Measurements from ENCODE around the gene PRELID2.
"Not testable (repeated sequence)": the region's sequence is repeated elsewhere in the genome, so short reads cannot be mapped to it uniquely, and the experiment has no call there.

The PRELID2 gene

DNA sequence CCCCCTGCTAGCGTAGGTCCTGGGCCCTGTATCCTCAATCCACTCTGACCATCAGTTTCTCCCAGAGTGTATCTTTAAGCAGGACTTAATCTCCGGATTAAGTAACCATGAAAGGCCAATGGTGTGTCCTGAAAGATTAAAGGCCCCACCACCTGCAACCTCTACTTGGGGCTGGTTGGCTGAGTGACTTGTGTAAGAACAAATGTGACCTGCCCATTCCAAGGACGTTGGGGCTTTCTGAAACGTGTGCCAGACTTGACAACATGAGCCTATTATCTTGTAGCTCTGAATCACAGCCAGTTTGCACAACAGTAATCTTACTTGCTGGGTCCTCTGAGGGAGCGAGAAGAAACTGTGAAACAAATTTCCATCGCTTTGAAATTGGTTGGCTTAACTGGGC, 3.1 kb upstream of the PRELID2 start:
- no peak for DNase-seq

DNA sequence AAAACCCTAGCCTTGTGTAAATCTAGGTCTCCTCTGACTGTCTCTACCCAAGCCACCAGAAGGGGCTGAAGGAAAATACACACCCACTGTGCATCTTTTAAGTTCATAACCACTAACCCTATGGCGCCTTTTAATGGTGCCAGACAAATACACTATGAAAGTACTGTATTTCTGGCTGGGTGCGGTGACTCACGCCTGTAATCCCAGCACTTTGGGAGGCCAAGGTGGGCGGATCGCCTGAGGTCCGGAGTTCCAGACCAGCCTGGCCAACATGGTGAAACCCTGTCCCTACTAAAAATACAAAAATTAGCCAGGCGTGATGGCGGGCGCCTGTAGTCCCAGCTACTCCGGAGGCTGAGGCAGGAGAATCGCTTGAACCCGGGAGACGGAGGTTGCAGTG, 1.1 kb upstream of the PRELID2 start:
- not testable (repeated sequence) for DNase-seq

DNA sequence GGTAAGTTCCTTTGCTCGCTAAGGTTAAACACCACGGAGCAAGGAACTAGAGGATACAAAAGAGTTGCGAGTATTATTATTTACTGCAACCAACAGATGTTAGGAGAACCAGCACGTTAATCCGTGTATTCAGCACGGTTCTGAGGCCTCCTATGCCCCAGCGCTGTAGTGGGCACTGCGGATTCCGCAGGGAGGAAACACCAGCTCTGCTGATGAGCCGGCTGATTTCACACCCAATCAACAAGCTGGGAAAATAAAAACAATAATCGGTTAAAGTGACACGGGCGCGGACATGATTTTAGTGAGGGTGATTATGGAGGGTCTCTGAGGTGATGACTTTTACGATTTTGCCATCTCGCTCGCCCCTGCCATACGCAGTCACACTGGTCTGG, 702 bp upstream of the PRELID2 start:
- no peak for DNase-seq

DNA sequence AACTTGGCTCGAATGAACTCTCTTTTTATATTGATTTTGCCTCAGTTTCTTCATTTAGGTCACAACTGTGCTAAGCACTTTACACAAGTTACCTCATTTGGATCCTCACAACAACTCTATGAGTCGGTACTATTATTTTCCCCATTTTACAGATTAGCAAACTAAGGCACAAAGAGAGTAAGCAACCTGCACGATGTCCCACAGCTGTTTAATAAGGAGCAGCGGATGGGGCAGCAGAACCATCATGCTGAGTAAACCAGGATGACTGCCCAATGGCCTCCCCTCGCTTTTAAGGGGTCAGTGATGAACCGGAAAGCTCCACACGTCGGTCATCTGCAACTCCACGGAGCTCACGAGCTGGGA, 607 bp downstream of the PRELID2 start:
- no peak for DNase-seq

DNA sequence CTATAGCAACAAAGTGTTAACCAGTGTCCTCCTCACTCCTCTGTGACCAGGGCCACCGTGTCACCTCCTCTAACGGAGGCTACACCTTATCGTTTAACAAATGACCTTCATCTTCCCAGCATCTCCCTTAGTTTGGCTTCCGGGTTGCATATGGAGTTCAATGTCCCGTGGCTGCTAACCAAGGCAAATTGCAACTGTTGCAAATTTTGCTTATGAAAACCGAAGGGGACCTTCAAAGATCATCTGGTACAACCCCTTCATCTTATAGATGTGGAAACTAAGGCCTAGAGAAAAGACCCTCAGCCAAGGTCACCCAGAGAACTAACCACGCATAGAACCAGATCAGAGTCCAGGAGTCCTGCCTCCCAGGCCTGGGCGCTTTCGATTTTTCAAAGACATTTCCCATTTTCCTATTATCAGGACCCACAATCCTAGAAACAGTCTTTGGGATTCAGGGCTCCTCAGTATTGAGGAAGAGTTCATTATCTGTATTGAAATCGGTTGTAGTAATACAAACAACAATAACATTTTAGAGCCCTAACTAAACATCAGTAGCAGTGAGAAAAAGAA, 1.4 kb downstream of the PRELID2 start:
- DNase-seq, result no peak

DNA sequence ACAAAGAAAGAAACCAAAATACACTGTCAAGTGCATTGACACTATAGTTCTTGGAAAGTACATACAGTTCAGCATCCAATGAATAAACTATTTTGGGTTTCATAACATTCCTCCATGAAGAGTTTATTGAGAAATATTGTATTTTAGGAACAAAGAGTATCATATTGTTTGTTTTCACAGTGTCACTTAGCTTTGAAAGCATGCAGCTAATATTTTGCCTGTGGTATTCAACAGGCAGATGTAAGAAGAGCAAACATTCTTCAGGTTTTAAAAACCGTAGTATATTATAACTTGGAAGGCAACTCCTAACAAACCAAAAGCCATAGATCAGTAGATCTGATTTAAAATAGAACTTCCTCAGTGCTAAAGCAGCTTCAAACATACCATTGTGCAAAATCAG, 4.5 kb downstream of the PRELID2 start:
- DNase-seq, result no peak

DNA sequence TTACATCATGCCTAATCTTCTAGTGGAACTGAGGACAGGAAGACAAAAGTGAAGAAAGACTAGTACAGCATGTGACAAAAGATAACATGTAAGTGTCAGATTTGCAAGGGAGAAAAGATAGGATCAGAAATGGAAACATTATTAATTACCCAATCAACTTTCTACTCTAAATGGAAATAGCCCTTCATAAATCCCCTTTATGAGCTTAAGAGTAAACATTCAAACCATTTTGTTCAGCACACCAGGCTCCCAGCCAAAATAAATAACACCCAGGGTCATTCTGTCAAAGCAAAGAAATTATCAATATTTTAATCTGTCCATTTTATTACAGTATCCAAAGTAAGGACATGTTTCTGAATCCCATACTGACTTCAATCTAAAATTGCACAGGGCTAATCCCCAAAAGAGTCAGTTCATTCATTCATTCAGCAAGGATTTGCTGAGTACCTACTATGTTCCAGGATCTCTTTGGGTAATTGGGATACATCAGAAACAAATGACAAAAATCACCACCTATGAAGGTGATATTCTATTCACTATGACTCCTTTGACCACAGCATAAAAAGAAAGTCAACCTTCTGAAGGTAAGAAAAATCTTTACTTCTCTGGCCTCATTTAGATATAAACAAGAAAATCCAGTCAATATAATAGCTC, 5.3 kb downstream of the PRELID2 start:
- DNase-seq, result no peak

DNA sequence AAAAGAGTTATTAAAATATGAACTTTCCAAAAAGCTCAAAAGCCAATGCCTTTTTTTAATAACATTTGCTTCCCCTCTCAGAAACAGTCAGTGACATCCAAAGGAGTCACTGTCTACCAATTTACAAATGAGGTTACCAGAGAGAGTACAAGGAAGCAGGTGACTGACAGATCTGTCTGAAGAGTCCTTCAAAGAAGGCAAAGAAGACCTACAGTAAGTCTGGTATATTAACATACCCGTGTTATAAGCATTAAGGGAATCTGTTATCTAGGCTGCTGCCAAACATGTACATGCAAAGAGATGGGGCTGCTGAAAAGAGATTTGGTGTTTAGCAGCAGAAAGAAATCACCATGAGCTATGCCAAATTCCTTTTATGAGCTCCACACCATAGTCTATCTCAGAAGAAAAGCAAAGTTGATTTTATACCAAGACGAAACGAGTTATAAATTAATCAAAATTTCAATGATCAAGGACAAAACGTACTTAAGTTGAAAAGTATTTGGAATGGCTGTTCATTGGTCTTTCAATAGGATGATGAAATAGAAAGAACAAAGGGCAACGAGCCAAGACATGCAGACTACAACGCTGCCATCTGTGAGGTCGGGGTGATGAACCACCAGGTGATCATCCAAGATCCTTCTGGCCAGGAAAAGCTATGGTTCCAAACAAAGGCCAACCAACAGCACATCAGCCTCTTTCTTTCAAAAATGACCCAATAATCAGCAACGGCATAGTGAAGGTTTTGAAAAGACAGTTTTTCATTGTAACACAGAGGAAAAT, 8.1 kb downstream of the PRELID2 start:
- DNase-seq, result no peak

DNA sequence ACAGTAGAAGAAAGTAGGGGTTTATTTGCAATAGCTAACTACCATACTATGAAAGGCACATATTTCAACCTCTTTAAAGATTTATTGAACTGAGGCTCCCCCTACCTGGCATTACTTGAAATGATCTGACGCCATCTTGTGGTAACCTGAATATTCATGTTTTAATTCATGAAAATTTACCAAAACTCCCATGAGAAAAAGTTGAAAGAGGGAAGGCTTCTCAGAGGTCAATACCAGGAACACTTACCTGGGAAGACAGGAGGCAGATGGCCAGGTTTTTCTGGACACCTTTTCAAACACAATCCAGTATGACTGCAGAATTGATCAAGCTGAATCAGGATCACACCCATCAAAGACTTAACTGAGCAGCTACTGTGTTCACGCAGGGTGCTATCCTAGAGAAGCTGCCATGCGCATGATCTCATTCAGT, 9.4 kb downstream of the PRELID2 start:
- DNase-seq, result peak; percentile 39

DNA sequence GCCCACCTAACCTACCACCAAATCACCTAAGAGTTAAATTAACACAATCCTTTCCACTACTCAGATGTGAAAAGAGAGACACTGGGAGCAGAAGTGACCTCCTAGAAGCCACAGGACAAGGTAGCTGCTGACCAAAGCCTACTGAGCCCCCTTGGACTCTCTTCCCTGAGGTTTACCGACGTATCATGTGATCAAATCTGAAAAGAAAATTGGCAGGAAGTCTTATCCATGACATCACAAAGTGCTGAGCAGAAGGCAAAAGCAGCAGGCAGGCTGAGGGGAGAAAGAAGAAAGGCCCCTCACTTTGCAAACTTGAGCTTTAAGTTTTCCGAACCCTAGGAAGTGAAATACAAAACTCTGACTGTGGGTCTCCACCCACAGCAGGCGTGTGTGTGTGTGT, 11.1 kb downstream of the PRELID2 start:
- DNase-seq, result no peak

DNA sequence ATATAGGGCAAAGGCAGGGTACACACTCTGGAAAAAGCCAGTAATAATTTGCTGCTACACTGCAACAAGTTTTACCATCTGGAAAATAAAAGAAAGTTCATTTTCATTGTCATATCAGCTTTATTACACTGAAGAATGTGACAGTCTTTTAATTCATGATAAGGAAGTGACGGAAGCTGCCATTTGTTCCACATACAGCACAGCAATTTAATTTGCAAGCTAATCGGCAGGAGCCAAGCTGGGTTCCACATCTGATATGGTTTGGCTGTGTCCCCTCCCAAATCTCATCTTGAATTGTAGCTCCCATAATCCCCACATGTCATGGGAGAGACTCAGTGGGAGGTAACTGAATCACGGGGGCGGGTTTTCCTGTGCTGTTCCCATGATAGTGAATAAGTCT, 16.5 kb downstream of the PRELID2 start:
- DNase-seq, result no peak

DNA sequence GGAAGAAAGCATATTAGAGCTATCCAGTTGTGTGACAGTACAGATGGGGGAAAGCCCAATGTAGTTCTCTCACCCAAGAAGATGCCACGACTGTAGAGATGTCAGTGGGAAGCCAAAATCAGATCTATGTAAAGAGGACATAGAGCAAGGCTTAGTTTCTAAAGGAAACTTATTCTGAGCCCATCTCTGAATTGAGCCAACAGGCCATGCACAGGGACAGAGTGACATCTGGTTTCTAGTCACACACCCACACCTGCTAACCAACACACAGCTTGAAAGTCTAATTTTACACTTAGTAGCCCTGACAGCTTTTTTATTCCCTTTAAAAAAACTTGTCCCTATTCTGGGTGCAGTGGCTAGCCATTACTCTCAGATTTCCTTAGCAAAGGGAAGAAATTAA, 22.3 kb downstream of the PRELID2 start:
- no peak for DNase-seq

DNA sequence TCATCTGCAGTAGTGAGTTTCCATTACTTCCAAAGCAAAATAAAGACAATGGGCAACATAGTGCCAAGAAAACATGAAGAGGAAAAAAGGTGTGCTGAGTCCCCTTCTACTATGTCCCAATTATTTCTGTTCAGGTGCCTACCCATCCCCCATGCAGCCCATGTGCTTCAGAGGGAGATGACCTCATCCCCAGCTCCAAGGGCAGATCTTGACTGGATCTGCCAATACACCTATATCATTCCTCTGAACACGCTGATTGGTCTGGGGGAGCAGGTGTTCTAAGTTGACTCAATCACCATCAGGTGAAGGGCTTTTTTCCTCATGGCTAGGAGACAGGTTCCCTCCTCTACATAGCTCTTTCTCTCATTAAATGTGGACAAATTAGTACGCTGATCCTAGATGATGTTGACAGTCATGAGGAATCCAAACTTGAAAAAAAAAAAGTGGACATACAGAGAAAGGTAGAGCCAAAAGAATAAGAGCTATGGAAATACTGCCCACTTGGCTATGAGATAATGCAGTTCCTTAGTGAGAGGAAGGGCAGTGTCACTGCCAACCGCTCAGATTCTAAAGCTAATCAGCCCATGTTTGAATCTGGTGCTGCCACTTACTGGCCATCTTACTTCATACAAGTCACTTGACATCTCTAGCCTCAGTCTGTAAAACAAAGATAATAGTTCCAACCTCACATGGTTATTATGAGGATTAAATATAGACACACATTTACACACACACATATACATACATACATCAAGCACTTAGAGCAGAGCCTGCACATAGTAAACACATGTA, 23.1 kb downstream of the PRELID2 start:
- DNase-seq, result peak; percentile 62

DNA sequence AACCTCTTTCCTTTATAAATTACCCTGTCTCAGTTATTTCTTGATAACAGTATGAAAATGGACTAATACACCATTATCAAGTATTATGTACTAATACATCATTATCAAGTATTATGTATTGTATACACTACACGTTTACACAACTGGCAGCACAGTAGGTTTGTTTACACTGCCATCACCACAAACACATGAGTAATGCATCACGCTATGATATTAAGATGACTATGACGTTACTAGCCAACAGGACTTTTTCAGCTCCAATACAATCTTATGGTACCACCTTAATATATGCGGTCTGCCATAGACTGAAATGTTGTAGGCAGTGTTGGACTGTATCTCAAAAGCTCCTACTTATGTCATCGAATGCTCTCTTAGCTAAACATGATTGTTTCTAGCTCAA, 28.2 kb downstream of the PRELID2 start:
- no peak for DNase-seq

DNA sequence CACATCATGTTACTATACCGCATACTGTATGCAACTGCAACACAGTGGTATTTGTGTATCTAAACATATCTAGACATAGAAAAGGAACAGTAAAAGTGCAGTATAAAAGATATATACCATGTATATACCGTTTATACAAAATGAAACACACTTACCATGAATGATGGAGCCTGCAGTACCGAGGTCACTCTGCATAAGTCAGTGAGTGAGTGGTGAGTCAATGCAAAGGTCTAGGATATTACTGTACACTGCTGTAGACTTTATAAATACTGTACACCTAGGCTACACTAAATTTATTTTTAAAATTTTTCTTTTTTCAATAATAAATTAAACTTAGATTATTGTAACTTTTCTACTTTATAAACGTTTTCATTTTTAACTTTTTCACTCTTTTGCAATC, 29.3 kb downstream of the PRELID2 start:
- no peak for DNase-seq

DNA sequence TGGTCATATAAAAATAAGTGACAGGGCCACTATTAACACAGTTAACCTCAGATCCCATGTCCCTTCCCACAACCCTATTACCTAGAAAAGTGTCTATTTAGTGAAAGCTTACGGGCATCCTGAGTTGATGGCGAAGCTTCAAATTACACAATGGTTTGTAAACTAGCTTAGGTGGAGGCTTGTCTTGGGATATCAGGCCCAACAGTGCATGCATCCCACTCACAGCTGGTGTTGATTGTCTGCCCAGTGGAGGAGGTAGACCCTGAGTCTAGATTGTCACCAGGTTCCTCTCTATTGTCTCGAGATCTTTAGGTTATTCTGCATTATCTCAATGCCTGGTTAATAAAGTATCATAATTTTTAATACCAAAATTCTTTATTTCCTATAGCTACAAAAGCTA, 30.4 kb downstream of the PRELID2 start:
- DNase-seq, result no peak

DNA sequence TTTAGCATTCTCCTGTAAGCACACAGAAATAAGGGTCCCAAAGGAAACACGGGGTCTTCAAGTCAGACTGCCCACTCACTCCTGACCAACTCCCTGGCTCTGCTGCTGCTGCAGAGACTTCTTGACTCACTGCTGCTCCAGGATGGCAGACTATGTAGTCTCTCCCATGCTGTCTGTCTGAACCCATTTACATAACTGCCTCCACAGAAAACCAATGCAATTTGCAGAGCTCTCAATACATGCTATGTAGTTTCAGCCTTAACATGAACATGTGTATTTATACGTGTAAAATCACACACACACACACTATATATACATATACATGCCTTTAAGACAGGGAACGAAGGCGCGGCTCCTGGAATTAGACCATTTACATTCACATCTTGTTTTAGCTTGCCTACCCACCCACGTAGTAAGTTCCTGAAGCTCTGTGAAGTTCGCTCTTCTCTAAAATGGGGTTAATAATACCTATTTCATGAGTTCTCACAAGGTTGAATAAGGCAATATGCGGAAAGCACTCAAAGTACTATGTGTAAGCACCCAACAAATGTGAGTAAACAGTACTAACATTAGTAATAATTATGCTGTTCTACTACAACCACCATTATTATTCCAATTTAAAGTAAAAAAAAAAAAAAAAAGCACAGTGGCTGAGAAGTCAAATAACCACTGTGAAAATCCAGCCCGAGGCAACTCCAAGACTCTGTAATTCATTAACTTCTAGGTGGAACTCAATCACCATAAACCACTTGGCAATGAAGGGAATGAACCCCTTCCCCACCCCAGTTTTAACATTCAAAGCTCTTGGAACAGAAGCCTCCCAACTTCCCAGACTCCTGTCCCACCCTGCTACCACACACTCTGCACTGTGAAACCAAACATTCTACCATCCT, 31.8 kb downstream of the PRELID2 start:
- DNase-seq, result no peak

DNA sequence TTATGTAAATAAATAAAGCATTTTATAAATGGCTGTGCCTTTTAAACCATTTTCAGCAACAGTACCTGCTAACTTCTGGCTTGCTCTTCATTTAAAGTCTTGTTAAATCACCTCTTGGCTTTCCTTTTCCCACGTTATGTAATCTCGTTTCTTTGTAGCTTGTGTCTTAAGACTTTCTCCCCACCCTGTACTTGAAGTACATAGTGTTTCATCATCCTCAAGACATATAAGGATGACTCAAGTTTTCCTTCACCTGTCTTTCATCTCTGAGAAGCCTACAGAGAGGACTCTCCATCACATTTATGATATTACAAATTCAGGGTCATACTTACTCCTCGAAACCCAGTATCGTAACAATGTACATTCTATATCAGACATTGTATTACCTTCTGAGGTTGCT, 33.9 kb downstream of the PRELID2 start:
- DNase-seq, result no peak

DNA sequence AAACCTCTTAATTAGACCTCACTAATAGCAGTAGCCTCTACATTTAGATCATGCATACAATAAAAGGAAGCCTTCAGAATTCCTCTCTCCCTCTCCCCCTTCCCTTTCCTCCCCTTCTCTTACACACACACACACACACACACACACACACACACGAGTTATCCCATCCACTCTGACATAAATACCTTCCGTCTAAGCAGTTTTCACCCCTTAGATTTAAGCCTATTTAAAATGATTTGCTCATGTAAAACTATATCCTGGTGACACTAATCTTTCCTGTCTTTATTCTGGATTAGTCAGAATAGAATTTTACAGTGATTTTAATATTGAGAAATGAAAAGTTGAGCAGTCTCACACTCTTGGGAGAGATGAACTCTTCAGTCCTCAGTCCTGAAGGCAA, 35.0 kb downstream of the PRELID2 start:
- no peak for DNase-seq

DNA sequence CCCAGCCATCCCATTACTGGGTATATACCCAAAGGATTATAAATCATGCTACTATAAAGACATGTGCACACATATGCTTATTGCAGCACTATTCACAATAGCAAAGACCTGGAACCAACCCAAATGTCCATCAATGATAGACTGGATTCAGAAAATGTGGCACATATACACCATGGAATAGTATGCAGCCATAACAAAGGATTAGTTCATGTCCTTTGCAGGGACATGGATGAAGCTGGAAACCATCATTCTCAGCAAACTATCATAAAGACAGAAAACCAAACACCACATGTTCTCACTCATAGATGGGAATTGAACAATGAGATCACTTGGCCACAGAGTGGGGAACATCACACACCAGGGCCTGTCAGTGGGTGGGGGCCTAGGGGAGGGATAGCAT, 36.6 kb downstream of the PRELID2 start:
- not testable (repeated sequence) for DNase-seq

DNA sequence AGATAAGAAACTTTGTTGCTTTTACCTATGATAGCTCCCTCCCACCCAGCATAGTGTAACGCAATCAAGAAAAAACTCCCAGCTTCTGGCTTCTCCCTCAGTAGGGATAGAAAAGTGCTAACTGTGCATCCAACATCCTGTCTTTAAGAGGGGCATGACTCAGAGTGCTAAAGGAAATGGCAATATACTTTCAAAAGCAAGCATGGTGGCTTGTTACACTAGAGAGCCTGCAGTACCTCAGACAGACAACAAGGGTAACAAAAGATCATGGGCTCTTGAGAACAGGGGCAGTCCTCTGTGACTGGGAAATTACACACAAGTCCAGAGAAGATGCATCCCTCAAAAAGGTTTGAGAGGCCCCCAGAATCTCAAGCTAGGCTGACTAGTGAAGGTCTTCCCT, 37.8 kb downstream of the PRELID2 start:
- peak; percentile 27 for DNase-seq

DNA sequence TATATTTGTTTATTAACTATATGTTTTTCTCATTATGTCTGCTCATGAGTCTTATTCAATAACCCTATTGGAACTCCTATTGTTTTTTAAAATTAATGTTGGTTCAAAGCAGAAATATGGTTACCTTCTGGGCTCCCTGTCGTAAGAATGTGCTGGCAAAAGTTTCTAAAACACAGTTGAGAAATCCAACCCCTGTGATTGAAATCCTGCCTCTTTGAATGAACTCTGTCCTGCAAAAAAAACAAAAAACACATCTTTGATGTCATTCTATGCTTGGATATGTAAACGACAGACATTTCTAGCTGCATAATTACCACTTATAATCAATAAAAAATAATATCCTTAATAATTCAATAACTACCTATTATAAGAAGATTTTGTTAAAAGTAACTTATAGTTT, 38.8 kb downstream of the PRELID2 start:
- no peak for DNase-seq

DNA sequence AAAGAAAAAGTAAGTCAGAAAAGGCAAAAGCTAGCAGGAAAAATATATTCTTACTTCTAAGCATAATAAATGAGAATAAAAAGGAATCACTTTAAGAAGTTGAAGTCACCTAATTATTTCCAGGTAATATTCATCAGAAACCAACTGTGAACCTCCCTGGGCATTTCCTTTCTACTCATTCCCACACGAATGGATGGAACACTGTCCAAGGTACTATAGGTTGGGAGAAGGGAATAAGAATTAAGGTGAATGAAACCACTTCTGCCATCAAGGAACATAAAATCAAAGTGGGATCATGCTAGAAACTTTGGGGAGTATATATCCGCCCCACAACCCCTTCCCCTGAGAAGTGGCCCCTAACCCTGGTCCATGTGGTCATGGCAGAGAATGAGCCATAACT, 41.6 kb downstream of the PRELID2 start:
- DNase-seq, result no peak

All from MV-4-11 (cell line).